MM.1S (cell line): ENCODE measurements around the gene IPCEF1.

Experiments
- DNase-seq: peaks from one replicate; pipeline ENCODE4 v3.0.0-alpha.2; 2015
- H2AFZ ChIP-seq: fragments of 300-600 bp; sonication (generic); 2 replicates; pipeline ENCODE4 v1.6.0; 2016; ENCODE audit warnings: antibody characterized with exemption, low read length
- H3F3A ChIP-seq: fragments of 300-600 bp; sonication (generic); 2 replicates; pipeline ENCODE4 v1.6.1; 2016; ENCODE audit warnings: mild to moderate bottlenecking, antibody characterized with exemption, low read length, moderate library complexity, mixed read lengths; ENCODE audit not compliant: insufficient read depth
- H3K27ac ChIP-seq: fragments of 300-600 bp; sonication (generic); 2 replicates; pipeline ENCODE4 v1.5.1; 2016; ENCODE audit warnings: mild to moderate bottlenecking, low read length
- H3K27me3 ChIP-seq: fragments of 300-600 bp; sonication (generic); replicated peaks from 2 replicates; pipeline ENCODE4 v1.6.0; 2016; ENCODE audit warnings: low read length; ENCODE audit not compliant: insufficient read depth
- H3K36me3 ChIP-seq: fragments of 300-600 bp; sonication (generic); replicated peaks from 2 replicates; pipeline ENCODE4 v1.6.1; 2016; ENCODE audit warnings: mild to moderate bottlenecking, low read length, mixed read lengths; ENCODE audit not compliant: insufficient read depth
- H3K4me1 ChIP-seq: fragments of 300-600 bp; sonication (generic); 2 replicates; pipeline ENCODE4 v1.6.1; 2016; ENCODE audit warnings: low read length, mixed read lengths
- H3K4me2 ChIP-seq: fragments of 300-600 bp; sonication (generic); 2 replicates; pipeline ENCODE4 v1.6.0; 2016; ENCODE audit warnings: low read depth, low read length
- H3K4me3 ChIP-seq: fragments of 300-600 bp; sonication (generic); 2 replicates; pipeline ENCODE4 v1.5.1; 2016; ENCODE audit warnings: low read length, mixed read lengths
- H3K79me2 ChIP-seq: fragments of 300-600 bp; sonication (generic); 2 replicates; pipeline ENCODE4 v1.6.1; 2016; ENCODE audit warnings: mixed run types, low read length, mixed read lengths
- H3K9ac ChIP-seq: fragments of 300-600 bp; sonication (generic); 2 replicates; pipeline ENCODE4 v1.6.1; 2016; ENCODE audit warnings: low read length, mixed read lengths
- H3K9me2 ChIP-seq: fragments of 300-600 bp; sonication (generic); replicated peaks from 2 replicates; pipeline ENCODE4 v1.6.1; 2016; ENCODE audit warnings: mild to moderate bottlenecking, low read length, mixed read lengths; ENCODE audit not compliant: insufficient read depth
- H3K9me3 ChIP-seq: fragments of 300-600 bp; sonication (generic); replicated peaks from 2 replicates; pipeline ENCODE4 v1.6.1; 2016; ENCODE audit warnings: mild to moderate bottlenecking, low read length, mixed read lengths; ENCODE audit not compliant: insufficient read depth
- H4K20me1 ChIP-seq: fragments of 300-600 bp; sonication (generic); 2 replicates; pipeline ENCODE4 v1.6.1; 2016; ENCODE audit warnings: mild to moderate bottlenecking, low read length, moderate library complexity, mixed read lengths; ENCODE audit not compliant: insufficient read depth
- CTCF ChIP-seq: fragments of 300-600 bp; sonication (generic); IDR thresholded peaks from 2 replicates; pipeline ENCODE4 v1.5.1; 2016; ENCODE audit warnings: antibody characterized with exemption, low read length, mixed read lengths
- EZH2 ChIP-seq: fragments of 300-600 bp; sonication (generic); optimal IDR thresholded peaks from 2 replicates; pipeline ENCODE3; 2017; ENCODE audit warnings: low read depth, mild to moderate bottlenecking, antibody characterized with exemption, low read length, mixed read lengths
- EZH2phosphoT487 ChIP-seq: fragments of 300-600 bp; sonication (generic); IDR thresholded peaks from 2 replicates; pipeline ENCODE4 v1.6.1; 2018; ENCODE audit warnings: antibody characterized with exemption, low read length

The IPCEF1 gene

DNA sequence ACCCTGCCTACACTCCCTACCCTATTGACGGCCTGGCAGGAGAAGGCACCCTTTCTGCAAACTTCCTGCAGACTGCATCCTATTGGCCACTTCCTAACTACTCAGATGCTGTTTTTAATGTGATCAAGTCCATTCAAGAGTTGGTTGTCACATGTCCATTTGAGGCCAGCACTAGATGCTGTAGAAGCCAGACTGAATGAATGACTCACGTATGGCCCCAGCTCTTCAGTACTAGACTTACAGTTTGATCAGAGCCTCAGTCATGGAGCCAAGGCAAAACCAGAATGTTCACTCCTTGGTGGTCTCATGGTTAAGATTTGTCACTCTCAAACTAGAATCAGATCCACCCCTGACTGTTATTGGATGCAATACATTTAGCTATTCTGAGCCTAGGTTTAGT, 215.9 kb downstream of the IPCEF1 start:
- Histone ChIP-seq H3K27ac (no peak overlapping the region), H3F3A (no peaks in the 10 kb centered on the region), H3K36me3 (no peaks in the 10 kb centered on the region), H3K27me3 (no peaks in the 10 kb centered on the region), H3K79me2 (no peaks in the 10 kb centered on the region), H2AFZ (no peak overlapping the region), H3K4me3 (no peak overlapping the region), H4K20me1 (no peaks in the 10 kb centered on the region), H3K9ac (no peak overlapping the region), H3K4me1 (no peaks in the 10 kb centered on the region), H3K4me2 (no peak overlapping the region), H3K9me2 (no peaks in the 10 kb centered on the region), H3K9me3 (no peaks in the 10 kb centered on the region)
- DNase-seq = no peak
- TF ChIP-seq EZH2phosphoT487 (no peak), CTCF (no peak), EZH2 (no peak)

- no peaks in the 10 kb centered on the region for H3K36me3 ChIP-seq
- H3K9me2 ChIP-seq = no peaks in the 10 kb centered on the region
- H3K9me3 ChIP-seq = no peaks in the 10 kb centered on the region
- no peak overlapping the region for H2AFZ ChIP-seq
- no peaks in the 10 kb centered on the region for H4K20me1 ChIP-seq
- no peaks in the 10 kb centered on the region for H3K4me1 ChIP-seq
- DNase-seq = no peak
- no peak overlapping the region for H3K4me2 ChIP-seq
- no peak overlapping the region for H3K4me3 ChIP-seq
- H3K9ac ChIP-seq = no peak overlapping the region
- TF ChIP-seq EZH2phosphoT487 = no peak
- no peak for TF ChIP-seq EZH2
- no peak for TF ChIP-seq CTCF
- H3K27me3 ChIP-seq = no peaks in the 10 kb centered on the region
- H3F3A ChIP-seq = no peaks in the 10 kb centered on the region
- no peak overlapping the region for H3K27ac ChIP-seq
- no peaks in the 10 kb centered on the region for H3K79me2 ChIP-seq
Observed at GRCh38 chr6:154139892-154140291, 216.7 kb downstream of the IPCEF1 start.

GRCh38 chr6:154138793-154139192, 217.8 kb downstream of the IPCEF1 start:
- Histone ChIP-seq H3F3A (no peaks in the 10 kb centered on the region), H3K9ac (no peak overlapping the region), H3K27ac (no peak overlapping the region), H3K4me3 (no peak overlapping the region), H4K20me1 (no peaks in the 10 kb centered on the region), H3K79me2 (no peaks in the 10 kb centered on the region), H3K36me3 (no peaks in the 10 kb centered on the region), H3K4me2 (no peak overlapping the region), H3K27me3 (no peaks in the 10 kb centered on the region), H2AFZ (no peak overlapping the region), H3K9me2 (no peaks in the 10 kb centered on the region), H3K9me3 (no peaks in the 10 kb centered on the region), H3K4me1 (peaks cover 8% of the 10 kb centered on the region; the same call in 1 of the 2 replicates)
- DNase-seq = no peak
- TF ChIP-seq CTCF = no peak
- TF ChIP-seq EZH2phosphoT487 = no peak
- no peak for TF ChIP-seq EZH2
